RWPE2 (cell line): ENCODE data around the gene NCAPD2.

Source experiments
- ATAC-seq: fragments of 200-7000 bp; cut with Tn5 transposase; 3 replicates; pipeline ENCODE4 v1.9.1; 2021; ENCODE audit warnings: low read depth
- DNase-seq: peaks from one replicate; pipeline ENCODE4 v3.0.0-alpha.2; 2020; ENCODE audit warnings: low spot score
- H3K27ac ChIP-seq: fragments of 450-650 bp; 2 replicates; pipeline ENCODE4 v1.5.1; 2017; ENCODE audit warnings: mild to moderate bottlenecking; ENCODE audit not compliant: poor library complexity, severe bottlenecking
- H3K27me3 ChIP-seq: fragments of 250-450 bp; sonication (Bioruptor Pico); 2 replicates; pipeline ENCODE4 v1.5.1; 2021; ENCODE audit warnings: mild to moderate bottlenecking, moderate library complexity; ENCODE audit not compliant: insufficient read depth, poor library complexity, severe bottlenecking
- H3K36me3 ChIP-seq: fragments of 250-450 bp; sonication (Bioruptor Pico); 2 replicates; pipeline ENCODE4 v1.5.1; 2020; ENCODE audit warnings: low read depth, mild to moderate bottlenecking, moderate library complexity
- H3K4me1 ChIP-seq: fragments of 250-450 bp; sonication (Bioruptor Pico); 2 replicates; pipeline ENCODE4 v1.5.1; 2021; ENCODE audit warnings: mild to moderate bottlenecking, moderate library complexity; ENCODE audit not compliant: insufficient read depth, poor library complexity, severe bottlenecking
- H3K4me3 ChIP-seq: fragments of 250-450 bp; sonication (Bioruptor Pico); 2 replicates; pipeline ENCODE4 v1.5.1; 2021; ENCODE audit warnings: mild to moderate bottlenecking, moderate library complexity; ENCODE audit not compliant: severe bottlenecking
- H3K9me3 ChIP-seq: fragments of 250-450 bp; sonication (Bioruptor Pico); 2 replicates; pipeline ENCODE4 v1.5.1; 2021; ENCODE audit warnings: mild to moderate bottlenecking, moderate library complexity; ENCODE audit not compliant: severe bottlenecking
- CTCF ChIP-seq: fragments of 450-650 bp; IDR thresholded peaks from one replicate; pipeline ENCODE4 v1.5.1; 2017; ENCODE audit warnings: mild to moderate bottlenecking, moderate library complexity; ENCODE audit not compliant: poor library complexity, severe bottlenecking

NCAPD2 gene

DNA sequence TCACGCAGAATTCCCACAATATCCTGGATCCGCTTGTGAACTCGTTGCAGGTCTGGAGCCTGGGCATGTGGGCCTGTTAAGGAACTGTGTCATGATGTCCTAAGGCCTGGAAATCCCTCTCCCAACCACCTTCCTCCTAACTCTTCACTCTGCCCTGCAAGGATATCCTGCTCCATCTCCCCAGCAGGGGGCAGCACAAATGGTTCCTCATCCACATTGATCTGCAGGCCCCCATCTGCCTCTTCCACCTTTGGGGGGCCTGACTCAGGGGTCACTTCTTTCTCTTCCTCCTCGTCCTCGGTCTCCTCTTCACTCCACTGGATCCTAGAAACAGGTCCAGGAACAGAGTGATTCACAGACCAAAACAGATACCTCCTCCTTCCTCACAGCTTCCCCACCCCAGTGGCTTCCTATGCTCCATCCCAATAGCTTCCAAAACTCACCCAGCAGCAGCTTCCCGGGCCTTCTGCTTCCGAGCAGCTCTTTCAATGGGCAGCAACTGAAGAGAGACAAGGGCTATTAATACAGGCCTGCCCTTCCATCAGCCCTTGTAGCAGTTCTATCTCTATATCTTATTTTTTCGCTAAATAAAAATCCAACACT, 69.6 kb downstream of the NCAPD2 start:
- no peak overlapping the region for H3K27ac ChIP-seq
- no peak overlapping the region for H3K4me3 ChIP-seq
- H3K4me1 ChIP-seq, result peaks cover 3% of the 10 kb centered on the region
- H3K36me3 ChIP-seq, result peaks cover 88% of the 10 kb centered on the region
- DNase-seq, result no peak
- no peaks in the 10 kb centered on the region for H3K27me3 ChIP-seq
- H3K9me3 ChIP-seq, result no peaks in the 10 kb centered on the region
- peak; percentile 79 for TF ChIP-seq CTCF
- 0 out of 3 replicates have a peak, but pooled peaks have one; percentile 21 for ATAC-seq

GRCh38 chr12:6567112-6567670, 73.3 kb downstream of the NCAPD2 start:
- H3K27me3 ChIP-seq, result no peaks in the 10 kb centered on the region
- peaks cover 81% of the 10 kb centered on the region for H3K36me3 ChIP-seq
- H3K4me3 ChIP-seq, result peak overlapping the region; percentile 78
- H3K9me3 ChIP-seq, result no peaks in the 10 kb centered on the region
- DNase-seq (no peak), ATAC-seq (no peak)
- peaks cover 3% of the 10 kb centered on the region for H3K4me1 ChIP-seq
- peak overlapping the region; percentile 59 for H3K27ac ChIP-seq
- TF ChIP-seq CTCF, result no peak

GRCh38 chr12:6569312-6569711, 75.4 kb downstream of the NCAPD2 start:
- no peak overlapping the region for H3K27ac ChIP-seq
- no peak for TF ChIP-seq CTCF
- H3K4me3 ChIP-seq, result no peak overlapping the region
- H3K36me3 ChIP-seq, result peaks cover 81% of the 10 kb centered on the region
- DNase-seq (no peak), ATAC-seq (no peak)
- peaks cover 3% of the 10 kb centered on the region for H3K4me1 ChIP-seq
- no peaks in the 10 kb centered on the region for H3K9me3 ChIP-seq
- no peaks in the 10 kb centered on the region for H3K27me3 ChIP-seq

GRCh38 chr12:6569786-6570185, 75.9 kb downstream of the NCAPD2 start:
- no peaks in the 10 kb centered on the region for H3K9me3 ChIP-seq
- TF ChIP-seq CTCF, result no peak
- no peaks in the 10 kb centered on the region for H3K27me3 ChIP-seq
- no peak overlapping the region for H3K27ac ChIP-seq
- no peak for ATAC-seq
- H3K4me1 ChIP-seq, result peaks cover 3% of the 10 kb centered on the region
- H3K4me3 ChIP-seq, result no peak overlapping the region
- peaks cover 81% of the 10 kb centered on the region for H3K36me3 ChIP-seq
- no peak for DNase-seq

- no peaks in the 10 kb centered on the region for H3K9me3 ChIP-seq
- H3K27ac ChIP-seq, result no peak overlapping the region
- peaks cover 81% of the 10 kb centered on the region for H3K36me3 ChIP-seq
These were observed 76.5 kb downstream of the NCAPD2 start for GRCh38 chr12:6570264-6570887.

More at GRCh38 chr12:6570264-6570887, 76.5 kb downstream of the NCAPD2 start:
- DNase-seq, result no peak
- Histone ChIP-seq H3K4me3 (no peak overlapping the region), H3K4me1 (peaks cover 3% of the 10 kb centered on the region), H3K27me3 (no peaks in the 10 kb centered on the region)
- TF ChIP-seq CTCF, result peak; percentile 66
- ATAC-seq, result no peak
